HTR-8/SVneo (cell line): Measurements from ENCODE around the gene CTPS1.

ENCODE experiments used
- DNase-seq: peaks from one replicate; pipeline ENCODE4 v3.0.0; 2011; ENCODE audit warnings: low spot score, mixed read lengths; ENCODE audit not compliant: insufficient read length
- FAIRE-seq: peaks from 2 replicates; lab custom pipeline; 2011; peaks lifted over from hg19 to GRCh38; lab: Jason Lieb, UNC

The CTPS1 gene

DNA sequence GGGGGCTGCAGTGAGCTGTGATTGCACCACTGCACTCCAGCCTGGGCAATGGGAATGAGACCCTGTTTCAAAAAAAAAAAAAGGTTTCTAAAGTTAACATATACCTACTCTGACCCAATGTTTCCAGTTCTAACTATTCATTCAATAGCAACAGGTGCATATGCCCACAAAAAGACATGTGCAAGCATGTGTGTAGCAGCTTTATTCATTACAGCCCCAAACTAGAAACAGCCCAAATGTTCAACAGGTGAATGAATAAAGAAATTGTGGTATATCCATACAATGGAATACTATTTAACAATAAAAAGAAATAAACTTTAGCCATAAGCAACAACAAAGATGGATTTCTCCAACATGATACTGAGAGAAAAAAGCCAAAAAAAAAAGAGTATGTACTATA, 21.3 kb upstream of the CTPS1 start:
- DNase-seq = no peak
- FAIRE-seq = no peak

DNA sequence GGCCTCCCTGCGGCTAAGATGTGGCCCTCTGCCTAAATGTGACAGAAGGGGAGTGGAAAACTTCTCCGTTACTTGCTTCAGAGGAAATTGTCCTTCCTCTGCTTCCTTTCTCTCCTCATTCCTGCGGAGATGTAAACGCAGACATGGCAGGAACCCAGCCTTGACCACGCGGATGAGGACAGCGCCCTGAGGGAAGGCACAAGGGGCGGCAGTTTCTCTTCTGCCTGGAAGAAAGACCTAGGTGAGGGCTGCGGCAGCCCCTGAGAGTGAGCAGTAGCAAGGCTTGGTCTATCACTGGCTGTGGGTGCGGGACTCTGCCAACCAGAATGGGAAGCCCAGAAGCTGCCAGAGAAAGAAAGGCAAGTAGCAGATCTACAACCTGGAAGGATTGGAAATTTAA, 14.0 kb upstream of the CTPS1 start:
- FAIRE-seq (no peak), DNase-seq (no peak)

DNA sequence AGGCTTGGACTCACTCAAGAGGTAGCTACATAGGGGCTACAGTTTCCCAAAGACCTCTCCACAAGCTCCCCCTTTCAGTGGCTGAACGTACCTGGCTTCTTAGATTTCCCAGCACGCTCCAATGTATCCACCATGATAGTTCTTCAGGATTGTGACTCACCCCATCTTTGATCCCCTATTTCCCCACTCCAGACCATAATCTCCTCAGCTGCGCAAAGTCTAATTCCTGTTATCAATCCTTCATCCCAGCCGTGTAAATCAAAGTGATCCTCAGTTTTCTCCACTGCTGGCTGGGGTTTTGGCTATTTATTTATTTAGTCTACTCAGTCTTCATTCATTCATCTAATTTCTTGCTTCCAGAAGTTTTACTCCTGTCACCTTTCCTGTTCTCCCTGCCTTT, 13.1 kb upstream of the CTPS1 start:
- DNase-seq (no peak), FAIRE-seq (no peak)

DNA sequence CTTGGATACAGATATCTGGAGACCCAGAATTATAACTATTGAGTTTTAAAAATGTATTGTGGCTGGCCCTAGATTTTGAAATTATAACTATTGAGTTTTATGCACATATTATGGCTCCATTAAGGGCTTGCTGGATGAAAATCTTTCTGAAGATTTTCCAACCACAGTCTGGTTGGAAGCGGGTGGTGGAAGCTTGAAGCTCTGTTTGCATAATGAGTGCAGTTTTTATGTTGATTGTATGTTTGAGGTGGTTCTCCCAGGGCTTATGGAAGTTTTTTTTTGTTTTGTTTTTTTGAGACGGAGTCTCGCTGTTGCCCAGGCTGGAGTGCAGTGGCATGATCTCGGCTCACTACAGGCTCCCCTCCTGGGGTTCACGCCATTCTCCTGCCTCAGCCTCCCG, 10.1 kb upstream of the CTPS1 start:
- DNase-seq (no peak), FAIRE-seq (no peak)

DNA sequence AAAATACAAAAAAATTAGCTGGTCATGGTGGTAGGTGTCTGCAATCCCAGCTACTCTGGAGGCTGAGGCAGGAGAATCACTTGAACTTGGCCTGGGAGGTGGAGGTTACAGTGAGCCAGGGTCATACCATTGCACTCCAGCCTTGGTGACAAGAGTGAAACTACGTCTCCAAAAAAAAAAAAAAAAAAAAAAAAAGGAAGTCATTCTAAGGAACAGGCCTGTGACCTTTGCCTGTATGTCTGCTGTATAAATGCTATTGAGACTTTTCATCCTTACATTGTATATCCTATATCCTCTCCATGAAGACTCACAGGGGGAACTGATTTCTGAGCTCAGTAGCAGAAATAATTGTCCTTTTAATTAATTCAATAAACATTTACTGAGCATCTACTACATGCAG, 7.5 kb upstream of the CTPS1 start:
- no peak for FAIRE-seq
- no peak for DNase-seq

DNA sequence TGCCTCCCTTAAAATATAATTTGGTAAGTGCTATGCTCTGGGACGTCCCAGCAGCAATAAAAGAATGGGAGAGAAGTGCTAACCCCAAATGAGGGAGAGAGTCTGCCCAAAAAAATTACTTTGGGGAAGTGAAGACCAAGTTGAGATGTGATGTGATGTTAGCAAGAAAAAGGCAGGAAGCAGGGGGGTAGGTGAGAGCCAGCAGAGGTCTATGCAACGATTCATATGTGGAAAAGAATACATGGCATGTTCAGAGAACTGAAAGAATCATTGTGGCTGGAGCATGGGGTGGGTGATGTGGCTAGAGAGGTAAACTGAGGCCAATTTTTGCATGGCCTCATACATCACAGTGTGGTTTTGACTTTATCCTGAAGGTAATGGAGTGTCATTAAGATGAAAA, 5.6 kb upstream of the CTPS1 start:
- no peak for FAIRE-seq

DNA sequence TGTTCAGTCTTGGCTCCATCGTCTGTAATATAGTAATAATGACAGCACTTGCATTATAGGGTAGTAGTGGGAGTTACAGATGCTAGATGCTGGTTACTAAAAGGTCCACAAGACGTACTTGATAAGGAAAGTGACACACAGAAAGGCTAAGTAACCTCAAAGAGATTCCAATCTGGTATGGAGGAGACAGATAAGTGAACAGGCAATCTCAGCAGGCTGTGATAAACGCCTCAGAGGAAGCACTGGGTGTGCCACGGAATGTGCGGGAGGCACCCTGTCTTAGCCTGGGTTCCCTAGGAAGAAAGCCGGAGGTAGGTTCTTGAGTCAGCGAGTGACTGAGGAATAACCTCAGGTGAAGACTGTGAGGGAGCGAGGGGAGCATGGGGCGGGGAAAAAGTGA, 4.6 kb upstream of the CTPS1 start:
- DNase-seq = no peak
- FAIRE-seq = no peak

More for the DNA sequence above, 5.6 kb upstream of the CTPS1 start:
- no peak for DNase-seq

DNA sequence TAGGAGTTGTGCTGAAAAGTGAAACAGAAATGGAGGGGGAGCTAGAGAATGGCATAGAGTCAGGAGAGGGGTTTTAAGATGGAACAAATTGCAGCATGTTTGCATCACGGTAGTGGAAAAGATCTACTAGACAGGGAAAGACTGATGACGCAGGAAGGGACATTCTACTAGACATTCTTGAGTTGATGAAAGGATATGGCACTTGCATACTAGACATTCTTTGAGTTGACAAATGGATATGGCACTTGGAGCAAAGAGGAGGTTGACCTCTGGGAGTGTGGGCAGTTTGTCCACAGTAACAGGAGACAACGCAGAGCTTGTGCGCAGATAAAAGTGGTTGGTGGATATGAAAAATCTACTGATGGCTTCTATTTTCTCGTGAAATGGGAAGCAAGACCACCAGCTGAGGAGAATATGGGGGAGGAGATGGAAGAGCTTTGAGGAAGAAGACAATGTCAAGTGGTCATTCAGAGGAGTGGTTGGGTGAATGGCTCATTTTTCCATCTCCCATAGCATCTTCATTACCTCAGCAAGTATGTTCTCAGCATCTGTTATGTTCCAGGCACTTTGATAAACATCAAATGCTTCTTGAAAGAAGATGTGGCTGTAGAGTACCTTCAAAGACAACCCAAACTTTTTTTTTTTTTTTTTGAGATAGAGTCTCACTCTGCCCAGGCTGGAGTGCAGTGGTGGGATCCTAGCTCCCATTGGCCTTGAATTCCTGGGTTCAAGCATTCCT, 2.4 kb upstream of the CTPS1 start:
- peak; percentile 83 for FAIRE-seq
- DNase-seq = peak; percentile 69

DNA sequence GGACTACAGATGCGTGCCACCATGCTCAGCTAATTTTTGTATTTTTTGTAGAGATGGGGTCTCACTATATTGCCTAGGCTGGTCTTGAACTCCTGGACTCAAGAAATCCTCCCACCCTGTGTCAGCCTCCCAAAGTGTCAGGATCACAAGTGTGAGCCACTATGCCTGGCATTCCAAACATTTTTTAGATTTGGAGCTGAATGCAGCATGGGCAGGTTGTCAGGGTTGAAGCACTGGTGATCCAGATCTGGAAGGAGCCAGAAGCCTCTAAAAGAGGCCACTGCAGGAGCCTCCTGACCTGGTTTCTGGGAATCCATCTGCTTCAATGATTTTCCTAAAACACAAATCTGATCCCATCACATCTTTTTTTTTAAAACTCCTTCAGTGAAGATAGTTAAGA, 1.8 kb upstream of the CTPS1 start:
- FAIRE-seq = no peak
- DNase-seq = no peak

DNA sequence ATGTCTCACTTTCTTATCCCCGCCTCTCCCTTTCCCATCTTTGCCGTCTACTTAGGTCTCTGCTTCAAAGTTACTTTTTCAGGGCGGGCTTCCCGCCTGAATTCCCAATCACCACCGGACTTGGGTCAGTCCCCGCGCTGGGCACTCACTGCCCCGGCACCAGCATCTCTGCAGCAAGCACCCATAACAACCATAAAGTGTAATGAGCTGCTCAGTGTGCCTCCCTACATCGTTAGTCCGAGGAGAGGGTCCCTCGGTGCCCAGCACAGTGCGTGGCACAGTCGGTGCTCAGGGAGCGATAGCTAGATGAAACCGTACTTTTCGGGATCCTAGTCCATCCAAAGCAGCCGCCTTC, 633 bp upstream of the CTPS1 start:
- no peak for DNase-seq
- FAIRE-seq = no peak

DNA sequence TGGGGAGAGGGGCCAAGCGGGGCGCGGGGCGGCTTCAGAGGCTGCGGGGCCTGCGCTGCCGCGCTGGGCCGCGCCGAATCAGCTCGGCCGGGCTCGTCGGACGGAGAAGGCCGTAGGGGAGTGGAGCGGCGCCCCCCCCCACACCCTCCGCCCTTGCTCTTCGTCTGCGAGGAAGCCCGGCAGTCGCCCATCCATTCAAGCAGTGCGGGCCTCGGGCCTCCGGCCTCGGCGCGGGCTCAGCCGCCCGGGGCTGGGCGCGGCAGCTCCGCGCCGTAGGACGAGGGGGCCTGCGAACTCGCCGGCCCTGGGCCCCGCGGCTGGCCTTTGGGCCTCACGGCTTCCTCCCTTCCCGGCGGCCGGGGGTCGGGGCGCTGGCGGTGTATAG, 564 bp downstream of the CTPS1 start:
- DNase-seq (no peak), FAIRE-seq (no peak)

DNA sequence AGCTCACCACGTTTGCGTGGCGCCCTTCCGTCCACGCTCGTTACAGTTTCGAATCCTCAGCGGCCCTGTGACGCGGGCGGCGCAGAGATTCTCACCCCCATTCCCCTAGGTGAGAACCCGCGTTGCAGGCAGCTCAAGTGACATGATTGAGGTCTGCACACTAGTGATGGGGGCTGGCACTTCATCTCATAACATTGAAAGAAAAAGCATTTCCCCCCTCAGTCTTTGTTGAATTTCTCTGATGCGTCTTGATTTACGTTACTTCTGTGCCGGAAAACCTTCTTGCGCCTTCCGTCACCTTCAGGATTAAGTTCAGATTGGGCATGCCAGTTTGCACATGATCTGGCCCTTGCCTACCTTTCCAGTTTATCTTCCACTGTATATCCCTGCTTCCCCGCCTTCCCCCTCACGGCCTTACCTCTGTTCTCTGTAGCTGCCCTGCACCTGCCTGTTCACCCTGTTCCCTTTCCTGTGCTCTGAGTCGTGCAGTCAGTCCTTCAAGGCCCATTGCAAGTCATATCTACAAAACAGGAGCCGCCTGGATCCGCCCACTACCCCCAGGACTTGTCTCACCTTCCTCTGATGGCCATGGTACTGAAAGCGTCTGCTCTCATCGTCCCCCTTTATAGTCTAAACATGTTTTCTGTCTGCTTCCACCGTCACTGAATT, 1.1 kb downstream of the CTPS1 start:
- FAIRE-seq = no peak

DNA sequence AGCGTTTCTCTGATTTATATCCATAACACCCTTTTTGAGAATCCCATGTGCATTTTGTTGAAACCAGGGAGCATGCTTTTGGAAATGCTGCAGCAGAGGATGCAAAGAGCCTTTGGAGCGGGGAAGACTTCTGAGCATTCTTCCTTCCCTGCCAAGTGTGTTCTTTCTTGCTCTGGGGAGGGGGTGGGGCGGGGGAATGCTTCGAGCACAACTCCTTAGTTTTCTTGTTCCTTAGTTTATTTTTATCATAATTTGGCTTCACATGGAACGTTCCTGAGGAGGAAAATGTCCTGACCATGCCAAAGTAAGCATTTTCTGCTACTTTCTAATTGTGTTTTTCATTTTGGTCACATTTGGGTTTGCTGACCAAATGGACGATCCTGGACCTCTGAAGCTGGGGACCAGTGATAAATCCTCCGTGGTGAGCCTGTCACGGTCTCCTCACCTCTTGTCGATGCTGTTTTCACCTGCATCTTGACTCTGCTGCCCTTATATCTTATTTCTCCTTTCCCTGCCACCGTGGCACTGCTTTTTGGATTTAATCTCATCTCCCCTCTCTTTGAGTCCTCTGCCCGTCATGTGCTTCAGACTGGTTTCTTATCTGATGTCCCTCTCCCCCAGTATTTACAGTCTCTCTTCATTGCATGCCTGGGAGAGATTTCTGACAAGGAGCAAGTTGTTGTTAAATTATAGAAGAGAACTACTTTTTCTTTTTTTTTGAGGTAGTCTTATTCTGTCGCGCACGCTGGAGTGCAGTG, 2.4 kb downstream of the CTPS1 start:
- DNase-seq = no peak
- no peak for FAIRE-seq

More for the DNA sequence above, 1.1 kb downstream of the CTPS1 start:
- DNase-seq = no peak

DNA sequence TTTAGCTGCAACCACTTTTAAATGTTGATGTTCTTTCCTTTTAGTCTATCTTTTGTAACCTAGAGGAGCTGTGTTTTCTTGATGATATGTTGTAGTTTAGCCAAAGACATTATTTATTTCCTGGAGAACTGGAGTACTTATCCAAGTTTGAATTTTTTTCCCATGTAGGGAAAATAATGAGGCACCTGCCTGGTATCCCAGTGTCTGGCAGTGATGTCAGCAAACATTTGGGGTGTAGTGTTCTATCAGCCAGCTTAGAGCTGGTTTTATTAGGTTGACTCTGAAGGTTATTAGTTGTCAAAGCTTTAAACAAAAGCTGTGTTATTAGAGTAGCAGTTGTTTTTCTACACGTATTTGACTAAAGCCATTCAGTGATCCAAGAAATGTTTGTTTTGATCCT, 3.2 kb downstream of the CTPS1 start:
- DNase-seq = no peak
- FAIRE-seq = no peak

DNA sequence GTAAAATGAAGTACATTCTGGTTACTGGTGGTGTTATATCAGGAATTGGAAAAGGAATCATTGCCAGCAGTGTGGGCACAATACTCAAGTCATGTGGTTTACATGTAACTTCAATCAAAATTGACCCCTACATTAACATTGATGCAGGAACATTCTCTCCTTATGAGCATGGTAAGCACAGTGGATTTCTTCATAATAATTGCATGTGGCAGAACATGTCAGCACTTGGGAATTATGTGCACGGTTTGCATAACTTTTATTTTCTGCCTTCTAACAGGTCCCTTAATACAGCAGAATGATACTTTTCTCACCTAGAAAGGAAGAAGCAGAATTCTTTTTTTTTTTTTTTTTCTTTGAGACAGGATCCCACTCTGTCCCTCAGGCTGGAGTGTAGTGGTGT, 3.8 kb downstream of the CTPS1 start:
- no peak for FAIRE-seq
- DNase-seq = no peak

DNA sequence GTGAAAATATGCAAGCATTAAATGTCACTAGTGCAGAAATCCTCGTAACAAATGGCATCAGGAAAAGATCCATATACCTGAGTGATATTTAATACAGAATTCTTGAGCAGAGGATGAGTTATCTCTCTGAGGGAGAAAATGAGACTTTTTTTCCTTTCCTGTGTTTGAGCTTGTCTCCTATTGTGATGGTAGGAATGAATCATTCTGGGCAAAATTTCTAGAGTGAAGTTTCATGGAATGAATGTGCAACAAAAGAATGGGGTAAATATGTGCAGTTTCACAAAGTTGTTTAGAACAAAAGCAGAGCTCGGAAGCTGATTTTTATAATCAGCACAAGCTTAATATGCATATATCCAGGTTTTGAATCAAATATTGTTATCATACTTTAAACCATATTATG, 4.6 kb downstream of the CTPS1 start:
- FAIRE-seq (no peak), DNase-seq (no peak)

DNA sequence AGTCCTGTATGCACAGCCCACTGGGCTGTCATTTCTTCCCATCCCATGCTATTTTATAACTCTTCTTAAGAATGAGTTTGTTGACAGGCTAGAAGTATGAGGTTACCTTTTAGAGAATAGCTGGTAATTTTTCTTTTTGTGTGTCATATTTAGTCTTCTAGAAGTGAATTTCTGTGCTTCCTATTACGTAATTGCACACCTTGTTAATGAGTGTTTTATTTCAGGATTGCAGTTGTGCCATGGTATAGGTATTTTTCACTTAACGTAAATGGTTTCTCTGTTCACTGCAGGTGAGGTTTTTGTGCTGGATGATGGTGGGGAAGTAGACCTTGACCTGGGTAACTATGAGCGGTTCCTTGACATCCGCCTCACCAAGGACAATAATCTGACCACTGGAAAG, 5.0 kb downstream of the CTPS1 start:
- no peak for FAIRE-seq
- DNase-seq = no peak

DNA sequence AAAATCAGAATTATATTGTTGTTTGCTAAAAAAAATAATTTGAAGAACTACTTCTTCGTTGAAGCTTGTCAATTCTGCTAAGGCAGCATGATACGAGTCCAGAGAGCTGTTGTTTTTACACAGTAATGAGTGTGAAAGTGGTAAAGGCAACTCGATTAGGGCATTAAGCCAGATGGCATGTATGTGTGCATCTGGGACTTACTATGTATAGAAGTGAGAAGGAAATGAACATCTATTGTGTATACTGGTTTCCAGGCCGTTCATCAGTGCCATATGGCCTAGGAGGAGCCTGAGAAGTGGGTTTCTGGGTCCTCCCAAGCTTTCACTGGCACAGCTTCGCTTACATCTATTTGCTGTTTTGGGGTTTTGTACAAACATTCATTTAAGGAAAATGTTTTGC, 5.7 kb downstream of the CTPS1 start:
- DNase-seq (no peak), FAIRE-seq (no peak)

DNA sequence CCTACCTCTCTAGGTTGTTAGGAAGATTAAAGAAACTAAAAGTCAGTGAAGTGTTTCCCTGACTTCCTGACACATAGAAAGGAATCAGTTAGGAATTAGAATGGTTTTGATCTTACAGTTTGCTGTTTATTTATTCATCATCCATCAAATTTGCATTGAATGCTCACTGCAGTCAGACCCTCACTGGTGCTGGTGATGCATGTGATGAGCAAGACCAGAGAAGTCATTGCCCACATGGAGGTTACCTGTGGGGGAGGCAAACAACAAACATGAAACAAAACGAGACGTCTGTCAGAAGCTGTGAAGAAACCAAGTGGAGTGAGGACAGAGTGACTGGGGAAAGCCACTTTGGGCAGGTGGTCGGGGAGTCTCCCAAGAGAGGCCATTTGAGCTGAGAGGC, 6.4 kb downstream of the CTPS1 start:
- DNase-seq (no peak), FAIRE-seq (no peak)

DNA sequence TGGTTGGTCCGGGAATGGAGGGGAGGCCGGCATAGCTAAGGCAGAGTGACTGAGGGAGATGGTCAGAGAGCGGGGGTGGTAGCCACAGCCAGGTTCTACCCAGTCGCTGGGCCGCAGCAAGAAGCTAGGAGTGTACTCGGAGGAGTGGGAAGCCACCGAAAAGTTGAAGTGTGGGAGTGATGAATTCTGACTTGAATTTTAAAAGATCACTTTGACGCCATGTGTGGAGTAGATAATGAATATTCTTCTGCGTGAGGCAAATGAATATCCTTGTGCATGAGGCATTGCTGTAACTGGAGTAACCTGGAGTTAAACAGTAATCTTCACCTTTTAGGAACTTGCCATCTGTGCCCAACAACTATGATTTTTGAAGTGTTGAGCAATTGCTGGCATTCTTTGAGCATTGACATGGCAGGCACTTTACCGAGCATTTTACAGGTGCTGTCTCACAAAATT, 6.9 kb downstream of the CTPS1 start:
- FAIRE-seq (no peak), DNase-seq (no peak)

DNA sequence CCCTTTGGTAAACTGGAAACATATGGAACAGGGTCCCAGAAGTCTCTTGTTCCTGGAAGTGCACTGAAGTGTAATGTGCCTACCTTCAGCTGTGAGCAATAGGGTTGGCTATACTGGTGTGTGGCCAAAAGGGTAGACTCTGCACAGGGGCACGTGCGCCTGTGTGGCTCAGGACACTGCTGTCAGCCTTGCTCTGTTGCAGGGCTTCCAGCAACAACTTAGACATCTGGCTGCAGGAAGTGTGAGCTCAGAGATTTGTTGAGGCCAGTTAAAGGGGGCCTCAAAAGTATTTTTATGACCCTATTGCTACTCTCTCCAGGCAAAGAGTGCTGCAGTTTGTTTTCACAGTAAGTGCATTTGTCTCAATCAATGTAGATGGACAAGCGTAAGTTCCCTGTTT, 7.5 kb downstream of the CTPS1 start:
- DNase-seq (no peak), FAIRE-seq (no peak)
